ENCODE results near the gene CDK2AP2. TPM values are rescaled to one million over a fixed set of nuclear protein-coding genes. Genes with fewer than 3 reads are reported as not detected.
A peak's percentile ranks its signal among the peaks of the same experiment; 100 is the strongest.

The CDK2AP2 gene
- total and polyA plus RNA-seq, 9 of the 15 experiments (the other 6 are each of a cell fraction or from before 2014, with no cell fraction given), result 4.4 to 47.4 (median 21.7) TPM

GRCh38 chr11:67468759-67469507 lies 39.0 kb downstream of the CDK2AP2 start, which contains the start of gene TMEM134 (continued):
- peak; percentile 87 for TF ChIP-seq BHLHE40 (IDR thresholded peaks at IDR 0.05; ENCODE audit: low read length)
- TF ChIP-seq ZNF277 (CRISPR knock-in tag; IDR thresholded peaks at IDR 0.05; ENCODE audit: borderline replicate concordance), result no peak
- TF ChIP-seq, protein P1, sequence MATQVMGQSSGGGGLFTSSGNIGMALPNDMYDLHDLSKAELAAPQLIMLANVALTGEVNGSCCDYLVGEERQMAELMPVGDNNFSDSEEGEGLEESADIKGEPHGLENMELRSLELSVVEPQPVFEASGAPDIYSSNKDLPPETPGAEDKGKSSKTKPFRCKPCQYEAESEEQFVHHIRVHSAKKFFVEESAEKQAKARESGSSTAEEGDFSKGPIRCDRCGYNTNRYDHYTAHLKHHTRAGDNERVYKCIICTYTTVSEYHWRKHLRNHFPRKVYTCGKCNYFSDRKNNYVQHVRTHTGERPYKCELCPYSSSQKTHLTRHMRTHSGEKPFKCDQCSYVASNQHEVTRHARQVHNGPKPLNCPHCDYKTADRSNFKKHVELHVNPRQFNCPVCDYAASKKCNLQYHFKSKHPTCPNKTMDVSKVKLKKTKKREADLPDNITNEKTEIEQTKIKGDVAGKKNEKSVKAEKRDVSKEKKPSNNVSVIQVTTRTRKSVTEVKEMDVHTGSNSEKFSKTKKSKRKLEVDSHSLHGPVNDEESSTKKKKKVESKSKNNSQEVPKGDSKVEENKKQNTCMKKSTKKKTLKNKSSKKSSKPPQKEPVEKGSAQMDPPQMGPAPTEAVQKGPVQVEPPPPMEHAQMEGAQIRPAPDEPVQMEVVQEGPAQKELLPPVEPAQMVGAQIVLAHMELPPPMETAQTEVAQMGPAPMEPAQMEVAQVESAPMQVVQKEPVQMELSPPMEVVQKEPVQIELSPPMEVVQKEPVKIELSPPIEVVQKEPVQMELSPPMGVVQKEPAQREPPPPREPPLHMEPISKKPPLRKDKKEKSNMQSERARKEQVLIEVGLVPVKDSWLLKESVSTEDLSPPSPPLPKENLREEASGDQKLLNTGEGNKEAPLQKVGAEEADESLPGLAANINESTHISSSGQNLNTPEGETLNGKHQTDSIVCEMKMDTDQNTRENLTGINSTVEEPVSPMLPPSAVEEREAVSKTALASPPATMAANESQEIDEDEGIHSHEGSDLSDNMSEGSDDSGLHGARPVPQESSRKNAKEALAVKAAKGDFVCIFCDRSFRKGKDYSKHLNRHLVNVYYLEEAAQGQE (IDR thresholded peaks at IDR 0.05; ENCODE audit: borderline replicate concordance), result peak; percentile 92
- TF ChIP-seq, protein P1 (CRISPR knock-in tag; IDR thresholded peaks at IDR 0.05; ENCODE audit: low read depth), result no peak
- TF ChIP-seq, protein P2, sequence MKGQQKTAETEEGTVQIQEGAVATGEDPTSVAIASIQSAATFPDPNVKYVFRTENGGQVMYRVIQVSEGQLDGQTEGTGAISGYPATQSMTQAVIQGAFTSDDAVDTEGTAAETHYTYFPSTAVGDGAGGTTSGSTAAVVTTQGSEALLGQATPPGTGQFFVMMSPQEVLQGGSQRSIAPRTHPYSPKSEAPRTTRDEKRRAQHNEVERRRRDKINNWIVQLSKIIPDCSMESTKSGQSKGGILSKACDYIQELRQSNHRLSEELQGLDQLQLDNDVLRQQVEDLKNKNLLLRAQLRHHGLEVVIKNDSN (CRISPR knock-in tag; IDR thresholded peaks at IDR 0.05), result peak; percentile 66
- peak; percentile 68; the same call in 1 of the 2 replicates for TF ChIP-seq EP400 (IDR thresholded peaks at IDR 0.05)
- TF ChIP-seq ZBTB17 (CRISPR knock-in tag; IDR thresholded peaks at IDR 0.05), result peak; percentile 99
- TF ChIP-seq, protein P3, sequence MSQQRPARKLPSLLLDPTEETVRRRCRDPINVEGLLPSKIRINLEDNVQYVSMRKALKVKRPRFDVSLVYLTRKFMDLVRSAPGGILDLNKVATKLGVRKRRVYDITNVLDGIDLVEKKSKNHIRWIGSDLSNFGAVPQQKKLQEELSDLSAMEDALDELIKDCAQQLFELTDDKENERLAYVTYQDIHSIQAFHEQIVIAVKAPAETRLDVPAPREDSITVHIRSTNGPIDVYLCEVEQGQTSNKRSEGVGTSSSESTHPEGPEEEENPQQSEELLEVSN (IDR thresholded peaks at IDR 0.05; ENCODE audit: borderline replicate concordance in 1 of 2, extremely low read depth in 1 of 2, insufficient read depth in 1 of 2, insufficient read length in 1 of 2, low read depth in 1 of 2, low read length in 1 of 2, poor library complexity in 1 of 2, severe bottlenecking in 1 of 2), result peak; percentile 11 to 73
- TF ChIP-seq XRCC5 (IDR thresholded peaks at IDR 0.05; ENCODE audit: low read depth, low read length), result peak; percentile 84
- 0 out of 2 replicates have a peak, but pooled peaks have one; percentile 18 for TF ChIP-seq RNF2 (IDR thresholded peaks at IDR 0.05)
- peak; percentile 86 for TF ChIP-seq VEZF1 (CRISPR knock-in tag; IDR thresholded peaks at IDR 0.05)
